ENCODE data around the gene HNRNPC. TPM values are rescaled to one million over a fixed set of nuclear protein-coding genes. Genes with fewer than 3 reads are reported as not detected.

Gene HNRNPC
- total RNA-seq, 2 donors from 2014 or later = 751 to 1,003 TPM

DNA sequence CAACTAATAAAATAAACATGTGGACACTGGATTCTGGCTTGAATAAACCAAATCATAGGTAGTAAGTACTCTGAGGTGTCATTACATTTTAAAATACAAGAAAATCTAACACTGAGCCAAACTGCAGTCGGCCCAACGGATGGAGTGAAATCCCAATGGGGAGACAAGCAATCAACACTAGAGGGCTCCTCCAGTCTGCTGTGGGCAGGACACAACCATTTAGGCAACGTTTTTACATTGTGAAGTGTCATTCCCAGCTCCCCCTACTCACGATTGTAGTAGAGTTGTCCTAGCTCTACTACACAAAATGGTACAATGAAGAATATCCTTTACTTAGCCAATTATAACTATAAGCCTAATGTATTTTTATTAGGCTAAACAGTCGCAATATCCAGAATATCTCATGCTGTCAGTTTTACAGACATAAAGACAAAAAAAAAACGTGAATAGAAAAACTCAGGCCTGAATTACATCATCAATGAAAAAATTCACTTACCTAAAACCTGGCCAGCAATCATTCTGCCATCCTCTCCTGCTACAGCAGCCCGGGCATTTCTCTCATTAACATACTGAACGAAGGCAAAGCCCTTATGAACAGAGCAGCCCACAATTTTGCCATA lies 35.7 kb downstream of the HNRNPC start:
- Histone ChIP-seq H3K4me3 (ENCODE audit: low read length) (no peak overlapping the region), H3K27ac (ENCODE audit: low read depth, low read length) (no peak overlapping the region), H3K27me3 (ENCODE audit: control insufficient read depth, insufficient read depth, low read length, poor library complexity, severe bottlenecking) (no peaks in the 10 kb centered on the region), H3K4me1 (ENCODE audit: control insufficient read depth, insufficient read depth, low read length) (peaks cover 2% of the 10 kb centered on the region), H3K9me3 (ENCODE audit: control insufficient read depth, low read length) (no peaks in the 10 kb centered on the region), H3K36me3 (ENCODE audit: control insufficient read depth, insufficient read depth, low read length) (peaks cover 99% of the 10 kb centered on the region), H3K9ac (ENCODE audit: extremely low read depth, low read length, poor library complexity, severe bottlenecking) (no peak overlapping the region)
- Mint-ChIP-seq H3K4me3 (no peak overlapping the region), H3K9me3 (no peaks in the 10 kb centered on the region), H3K27ac (peak overlapping the region; percentile 44), H3K4me1 (peaks cover 16% of the 10 kb centered on the region), H3K27me3 (ENCODE audit: insufficient read depth) (no peaks in the 10 kb centered on the region), H3K36me3 (ENCODE audit: low read depth) (peaks cover 65% of the 10 kb centered on the region)
- WGBS, 2 experiments (ENCODE audit: insufficient coverage in 1 of 2, insufficient read length in 1 of 2) = 73 to 91% methylated on average over 3 to 8 of the region's 8 CpGs
- no peak for DNase-seq
- TF ChIP-seq, protein P1, sequence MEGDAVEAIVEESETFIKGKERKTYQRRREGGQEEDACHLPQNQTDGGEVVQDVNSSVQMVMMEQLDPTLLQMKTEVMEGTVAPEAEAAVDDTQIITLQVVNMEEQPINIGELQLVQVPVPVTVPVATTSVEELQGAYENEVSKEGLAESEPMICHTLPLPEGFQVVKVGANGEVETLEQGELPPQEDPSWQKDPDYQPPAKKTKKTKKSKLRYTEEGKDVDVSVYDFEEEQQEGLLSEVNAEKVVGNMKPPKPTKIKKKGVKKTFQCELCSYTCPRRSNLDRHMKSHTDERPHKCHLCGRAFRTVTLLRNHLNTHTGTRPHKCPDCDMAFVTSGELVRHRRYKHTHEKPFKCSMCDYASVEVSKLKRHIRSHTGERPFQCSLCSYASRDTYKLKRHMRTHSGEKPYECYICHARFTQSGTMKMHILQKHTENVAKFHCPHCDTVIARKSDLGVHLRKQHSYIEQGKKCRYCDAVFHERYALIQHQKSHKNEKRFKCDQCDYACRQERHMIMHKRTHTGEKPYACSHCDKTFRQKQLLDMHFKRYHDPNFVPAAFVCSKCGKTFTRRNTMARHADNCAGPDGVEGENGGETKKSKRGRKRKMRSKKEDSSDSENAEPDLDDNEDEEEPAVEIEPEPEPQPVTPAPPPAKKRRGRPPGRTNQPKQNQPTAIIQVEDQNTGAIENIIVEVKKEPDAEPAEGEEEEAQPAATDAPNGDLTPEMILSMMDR (conservative IDR thresholded peaks at IDR 0.05) = peak; percentile 67

DNA sequence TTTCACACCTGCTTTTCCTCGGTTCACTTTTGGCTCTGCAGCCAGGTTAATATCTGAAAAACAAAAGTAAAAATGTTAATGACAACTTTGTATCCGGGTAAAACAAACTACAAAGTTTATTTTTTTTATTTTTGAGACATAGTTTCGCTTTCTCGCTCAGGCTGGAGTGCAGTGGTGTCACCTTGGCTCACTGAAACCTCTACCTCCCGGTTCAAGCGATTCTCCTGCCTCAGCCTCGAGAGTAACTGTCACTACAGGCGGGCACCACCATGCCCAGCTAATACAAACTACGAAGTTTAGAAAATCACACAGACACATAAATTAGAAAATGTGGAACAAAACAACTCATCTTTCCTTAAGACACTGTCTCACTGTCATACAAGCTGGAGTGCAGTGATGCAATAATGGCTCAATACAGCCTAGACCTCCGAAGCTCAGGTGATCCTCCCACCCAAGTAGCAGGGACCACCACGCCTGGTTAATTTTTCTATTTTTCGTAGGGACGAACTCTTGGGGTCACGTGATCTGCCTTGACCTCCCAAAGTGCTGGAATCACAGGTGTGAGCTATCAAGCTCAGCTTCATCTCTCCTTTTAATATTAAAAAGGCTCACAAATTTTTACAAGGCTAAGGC lies 38.1 kb downstream of the HNRNPC start:
- H3K36me3 ChIP-seq (ENCODE audit: control insufficient read depth, insufficient read depth, low read length) = peaks cover 99% of the 10 kb centered on the region
- Mint-ChIP-seq H3K36me3 (ENCODE audit: low read depth) (peaks cover 80% of the 10 kb centered on the region), H3K9me3 (no peaks in the 10 kb centered on the region), H3K27ac (no peak overlapping the region), H3K4me3 (no peak overlapping the region), H3K27me3 (ENCODE audit: insufficient read depth) (no peaks in the 10 kb centered on the region), H3K4me1 (peaks cover 15% of the 10 kb centered on the region)
- TF ChIP-seq, protein P1 (conservative IDR thresholded peaks at IDR 0.05) = no peak
- H3K4me3 ChIP-seq (ENCODE audit: low read length) = no peak overlapping the region
- peaks cover 2% of the 10 kb centered on the region for H3K4me1 ChIP-seq (ENCODE audit: control insufficient read depth, insufficient read depth, low read length)
- H3K9ac ChIP-seq (ENCODE audit: extremely low read depth, low read length, poor library complexity, severe bottlenecking) = no peak overlapping the region
- no peaks in the 10 kb centered on the region for H3K27me3 ChIP-seq (ENCODE audit: control insufficient read depth, insufficient read depth, low read length, poor library complexity, severe bottlenecking)
- DNase-seq = no peak
- H3K9me3 ChIP-seq (ENCODE audit: control insufficient read depth, low read length) = no peaks in the 10 kb centered on the region
- 89 to 95% methylated on average over 11 to 14 of the region's 14 CpGs for WGBS, 2 experiments (ENCODE audit: insufficient coverage in 1 of 2, insufficient read length in 1 of 2)
- H3K27ac ChIP-seq (ENCODE audit: low read depth, low read length) = no peak overlapping the region

DNA sequence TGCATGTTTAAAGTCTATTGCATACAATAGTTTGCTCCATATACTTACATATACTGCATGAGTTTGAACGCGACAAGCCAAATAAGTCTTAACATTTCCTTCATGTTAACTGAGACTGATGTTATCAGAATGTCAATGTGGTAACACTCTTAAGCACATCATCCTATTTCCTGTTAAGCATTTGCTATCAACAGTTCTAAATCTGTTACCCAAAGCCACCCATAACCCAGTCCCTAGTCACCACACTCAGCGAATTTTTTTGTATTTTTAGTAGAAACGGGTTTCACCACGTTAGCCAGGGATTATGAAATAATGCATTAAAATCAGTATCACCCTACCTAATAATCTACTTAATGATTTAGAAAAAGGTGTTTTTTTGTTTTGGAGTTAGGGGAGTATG lies 39.4 kb downstream of the HNRNPC start:
- Mint-ChIP-seq H3K4me3 (no peak overlapping the region), H3K27me3 (ENCODE audit: insufficient read depth) (no peaks in the 10 kb centered on the region), H3K9me3 (no peaks in the 10 kb centered on the region), H3K4me1 (peaks cover 15% of the 10 kb centered on the region), H3K36me3 (ENCODE audit: low read depth) (peaks cover 84% of the 10 kb centered on the region), H3K27ac (no peak overlapping the region)
- Histone ChIP-seq H3K36me3 (ENCODE audit: control insufficient read depth, insufficient read depth, low read length) (peaks cover 99% of the 10 kb centered on the region), H3K27ac (ENCODE audit: low read depth, low read length) (no peak overlapping the region), H3K27me3 (ENCODE audit: control insufficient read depth, insufficient read depth, low read length, poor library complexity, severe bottlenecking) (no peaks in the 10 kb centered on the region), H3K4me3 (ENCODE audit: low read length) (no peak overlapping the region), H3K4me1 (ENCODE audit: control insufficient read depth, insufficient read depth, low read length) (no peaks in the 10 kb centered on the region), H3K9ac (ENCODE audit: extremely low read depth, low read length, poor library complexity, severe bottlenecking) (no peak overlapping the region), H3K9me3 (ENCODE audit: control insufficient read depth, low read length) (no peaks in the 10 kb centered on the region)
- no peak for DNase-seq
- WGBS, 2 experiments (ENCODE audit: insufficient coverage in 1 of 2, insufficient read length in 1 of 2) = 96 to 100% methylated on average over 3 to 5 of the region's 5 CpGs
- TF ChIP-seq, protein P1 (conservative IDR thresholded peaks at IDR 0.05) = no peak
